B cell (primary cell): ENCODE measurements around the gene FOXE3.

Experiments
- CTCF ChIP-seq: fragments of 200-600 bp; IDR thresholded peaks from one replicate; pipeline ENCODE4 v1.8.0; 2022; ENCODE audit warnings: antibody characterized with exemption, mild to moderate bottlenecking
- EZH2 ChIP-seq: IDR thresholded peaks from 2 replicates; pipeline ENCODE4 v1.6.1; 2012; ENCODE audit warnings: borderline replicate concordance, low read depth, mild to moderate bottlenecking, moderate library complexity, low read length; ENCODE audit not compliant: insufficient read depth, poor library complexity, severe bottlenecking

- TF ChIP-seq CTCF (no peak), EZH2 (no peak)
These were observed 27.6 kb downstream of the FOXE3 start for GRCh38 chr1:47443530-47444296.
